DMS114 treated with DMSO at 0.1 percent for 48 hours (cell line): ENCODE measurements around the gene ENPEP.
"Not testable (repeated sequence)": the region's sequence is repeated elsewhere in the genome, so short reads cannot be mapped to it uniquely, and the experiment has no call there.

Source experiments
- DNase-seq: peaks from one replicate; lab custom pipeline; 2025; ENCODE audit not compliant: unreplicated experiment; lab: John Stamatoyannopoulos, UW

The ENPEP gene

GRCh38 chr4:110483516-110483915, 7.6 kb downstream of the ENPEP start:
- no peak for DNase-seq

- DNase-seq: no peak
Measured at GRCh38 chr4:110484029-110484428, 8.1 kb downstream of the ENPEP start.

- no peak for DNase-seq
Measured at GRCh38 chr4:110484767-110485166, 8.8 kb downstream of the ENPEP start.

- DNase-seq: no peak
Measured at GRCh38 chr4:110485452-110485851, 9.5 kb downstream of the ENPEP start.

- no peak for DNase-seq
Measured at GRCh38 chr4:110486256-110486655, 10.3 kb downstream of the ENPEP start.

- not testable (repeated sequence) for DNase-seq
Measured at GRCh38 chr4:110486850-110487249, 10.9 kb downstream of the ENPEP start.

GRCh38 chr4:110487873-110488272, 11.9 kb downstream of the ENPEP start:
- DNase-seq: no peak

GRCh38 chr4:110489901-110490508, 14.1 kb downstream of the ENPEP start:
- no peak for DNase-seq

- DNase-seq: no peak
Measured at GRCh38 chr4:110492522-110492921, 16.6 kb downstream of the ENPEP start.

- no peak for DNase-seq
Measured at GRCh38 chr4:110493520-110493919, 17.6 kb downstream of the ENPEP start.

GRCh38 chr4:110498420-110498819, 22.5 kb downstream of the ENPEP start:
- DNase-seq: no peak

GRCh38 chr4:110499126-110499525, 23.2 kb downstream of the ENPEP start:
- no peak for DNase-seq

GRCh38 chr4:110501826-110502225, 25.9 kb downstream of the ENPEP start:
- DNase-seq: no peak

- no peak for DNase-seq
Measured at GRCh38 chr4:110503270-110504083, 27.5 kb downstream of the ENPEP start.

- no peak for DNase-seq
Measured at GRCh38 chr4:110504084-110504435, 28.1 kb downstream of the ENPEP start.

GRCh38 chr4:110505440-110505839, 29.5 kb downstream of the ENPEP start:
- no peak for DNase-seq

GRCh38 chr4:110508827-110509710, 33.1 kb downstream of the ENPEP start:
- peak; percentile 7 for DNase-seq

GRCh38 chr4:110510277-110510676, 34.3 kb downstream of the ENPEP start:
- DNase-seq: no peak

GRCh38 chr4:110510955-110511544, 35.1 kb downstream of the ENPEP start:
- DNase-seq: peak; percentile 35

GRCh38 chr4:110512901-110513300, 36.9 kb downstream of the ENPEP start:
- DNase-seq: no peak

- peak; percentile 30 for DNase-seq
Measured at GRCh38 chr4:110514889-110515479, 39.0 kb downstream of the ENPEP start.
